Cerebellar cortex (tissue), 1 donor: ENCODE measurements around the gene BACE2.

Experiments used
- DNase-seq: peaks from one replicate; pipeline ENCODE4 v3.0.0-alpha.2; 2015; ENCODE audit warnings: low spot score

Gene BACE2

DNA sequence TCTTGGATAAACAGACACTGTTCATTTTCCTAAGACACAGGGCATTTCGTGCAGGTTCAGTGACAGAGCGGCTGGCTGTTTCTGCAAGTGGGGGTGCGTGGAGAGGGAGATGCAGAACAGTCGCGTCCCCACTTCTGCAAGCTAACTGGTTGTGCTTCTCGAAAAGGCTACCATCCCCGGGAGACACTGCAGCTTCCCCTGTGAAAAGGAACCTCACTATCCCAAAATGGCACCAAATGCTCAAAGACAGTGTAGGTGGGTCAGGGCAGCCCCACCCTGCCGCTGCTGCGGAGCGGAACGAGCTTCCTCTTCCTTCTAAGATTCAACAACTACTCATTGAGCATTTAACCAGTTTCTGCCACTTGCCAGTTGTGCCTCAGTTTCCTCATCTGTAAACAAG, 19.2 kb upstream of the BACE2 start:
- no peak for DNase-seq

DNA sequence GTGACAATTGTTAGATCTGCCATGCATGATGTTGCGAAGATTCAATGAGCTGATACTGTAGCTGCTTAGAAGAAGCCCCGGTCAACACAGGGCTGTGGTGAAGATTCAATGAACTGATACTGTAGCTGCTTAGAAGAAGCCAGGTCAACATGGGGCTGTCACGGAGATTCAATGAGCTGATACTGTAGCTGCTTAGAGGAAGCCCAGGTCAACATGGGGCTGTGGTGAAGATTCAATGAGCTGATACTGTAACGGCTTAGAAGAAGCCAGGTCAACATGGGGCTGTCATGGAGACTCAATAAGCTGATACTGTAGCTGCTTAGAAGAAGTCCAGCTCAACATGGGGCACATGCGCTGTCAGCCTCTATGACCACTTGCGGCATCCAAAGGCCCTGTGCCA, 18.8 kb upstream of the BACE2 start:
- no peak for DNase-seq

DNA sequence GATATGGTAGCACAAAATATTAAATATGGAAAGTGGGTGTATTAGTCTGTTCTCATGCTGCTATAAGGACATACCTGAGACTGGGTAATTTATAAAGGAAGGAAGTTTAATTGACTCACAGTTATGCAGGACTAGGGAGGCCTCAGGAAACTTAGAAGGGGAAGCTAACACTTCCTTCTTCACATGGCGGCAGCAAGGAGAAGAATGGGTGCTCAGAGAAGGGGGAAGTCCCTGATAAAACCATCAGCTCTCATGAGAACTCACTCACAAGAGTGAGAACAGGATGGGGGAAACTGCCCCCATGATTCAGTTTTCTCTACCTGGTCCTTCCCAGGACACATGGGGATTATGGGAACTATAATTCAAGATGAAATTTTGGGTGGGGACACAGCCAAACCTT, 15.8 kb upstream of the BACE2 start:
- DNase-seq, result no peak

DNA sequence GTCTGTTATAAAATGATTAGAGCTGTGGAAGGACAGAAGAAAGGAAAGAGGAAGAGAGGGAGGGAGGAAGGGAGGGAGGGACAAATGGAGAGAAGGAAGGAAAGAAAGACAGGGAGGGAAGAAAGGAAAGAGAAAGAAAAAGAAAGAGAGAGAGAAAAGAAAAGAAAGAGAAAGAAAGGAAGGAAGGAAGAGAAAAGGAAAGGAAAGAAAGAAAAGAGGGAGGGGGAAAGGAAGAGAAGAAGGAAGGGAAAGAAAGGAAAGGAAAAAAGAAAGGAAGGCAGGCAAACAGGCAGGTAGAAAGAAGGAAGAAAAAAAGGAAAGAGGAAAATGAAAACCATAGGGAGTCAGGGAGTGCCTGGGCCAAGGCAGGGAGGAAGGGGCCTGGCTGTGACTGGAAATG, 14.5 kb upstream of the BACE2 start:
- no peak for DNase-seq

DNA sequence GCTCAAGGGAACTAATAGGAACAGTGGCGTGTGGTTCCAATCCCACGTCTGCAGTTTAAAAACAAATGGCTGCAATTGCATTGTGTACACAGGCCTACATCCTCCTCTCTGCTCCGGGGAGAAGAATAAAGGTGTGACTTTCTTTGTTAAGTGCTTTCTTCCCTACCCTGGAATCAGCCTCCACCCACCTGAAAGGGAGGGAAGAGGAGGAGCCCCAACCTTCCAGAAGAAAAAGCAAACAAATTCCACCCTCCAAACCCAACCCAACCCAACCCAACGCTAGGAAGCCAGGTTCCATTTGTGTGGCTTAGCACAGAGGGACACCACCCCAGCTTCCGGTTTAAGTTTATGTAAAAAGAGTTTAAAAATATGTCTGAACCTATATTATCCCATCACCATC, 11.8 kb upstream of the BACE2 start:
- no peak for DNase-seq

DNA sequence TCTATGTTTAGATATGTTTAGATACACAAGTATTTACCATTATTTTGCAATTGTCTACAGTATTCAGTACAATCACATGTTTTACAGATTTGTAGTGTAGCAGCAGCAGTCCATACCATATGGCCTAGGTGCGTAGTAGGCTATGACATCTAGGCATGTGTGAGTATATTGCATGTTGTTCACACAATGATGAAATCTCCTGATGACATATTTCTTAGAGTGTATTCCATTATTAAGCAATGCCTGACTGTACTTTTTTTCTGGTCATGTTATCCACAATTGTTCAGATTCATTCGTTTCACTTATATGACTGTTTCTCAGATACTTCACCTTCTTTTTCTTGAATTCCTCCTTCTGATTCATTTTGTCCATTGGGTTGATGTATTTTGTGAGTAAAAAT, 9.9 kb upstream of the BACE2 start:
- DNase-seq, result no peak

DNA sequence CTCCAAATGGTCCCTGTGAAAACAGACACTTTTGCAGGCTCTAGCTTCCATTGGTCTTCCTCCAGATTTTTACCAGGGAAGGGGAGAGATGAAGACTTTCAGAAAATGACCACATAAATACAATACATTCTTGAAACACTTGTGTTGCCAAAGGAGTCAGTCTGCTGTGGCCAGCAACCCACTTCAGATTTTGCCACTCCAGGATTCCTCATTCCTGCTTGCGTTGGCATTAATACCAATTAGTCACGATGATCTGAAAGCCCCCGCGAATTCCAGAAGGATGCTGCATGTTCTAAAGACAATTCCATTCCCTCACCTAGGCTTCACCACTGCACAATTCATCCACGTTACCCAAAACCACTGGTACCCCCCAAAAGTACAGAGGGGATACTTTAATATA, 7.9 kb upstream of the BACE2 start:
- DNase-seq, result no peak

DNA sequence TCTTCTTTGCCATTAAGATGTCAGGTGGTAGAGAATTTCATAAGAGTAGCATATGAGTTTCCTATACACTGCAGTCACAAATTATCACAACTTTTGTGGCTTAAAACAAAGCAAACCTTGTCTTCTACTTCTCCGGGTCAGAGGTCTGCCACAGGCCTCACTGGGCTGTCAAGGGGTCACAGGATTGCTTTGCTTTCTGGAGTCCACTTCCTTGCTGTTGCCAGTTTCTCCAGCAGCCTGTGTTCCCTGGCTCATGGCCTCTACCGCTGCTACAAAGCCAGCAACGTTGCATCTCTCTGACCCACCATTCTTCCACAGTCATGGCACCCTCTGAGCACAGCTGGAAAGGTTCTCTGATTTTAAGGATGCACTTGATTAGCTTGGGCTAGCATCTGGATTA, 6.5 kb upstream of the BACE2 start:
- no peak for DNase-seq

DNA sequence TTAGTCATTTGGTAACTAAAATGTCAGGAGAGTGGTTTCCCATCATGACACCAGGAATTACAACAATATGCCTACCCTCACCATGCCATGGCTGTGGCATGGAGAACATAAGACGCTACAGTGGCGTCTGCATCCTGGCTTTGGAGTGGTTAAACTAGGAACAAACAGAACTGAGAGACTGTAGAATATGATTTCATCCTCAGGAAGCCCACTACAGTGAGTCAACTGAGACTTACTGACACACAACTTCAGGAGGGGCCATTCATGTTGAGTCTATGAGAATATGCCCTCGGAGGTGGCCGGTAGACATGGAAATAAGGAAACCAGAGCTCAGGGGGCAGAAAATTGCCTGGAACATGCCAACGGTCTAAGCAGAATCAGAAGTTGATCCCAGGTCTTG, 5.9 kb upstream of the BACE2 start:
- DNase-seq, result no peak

DNA sequence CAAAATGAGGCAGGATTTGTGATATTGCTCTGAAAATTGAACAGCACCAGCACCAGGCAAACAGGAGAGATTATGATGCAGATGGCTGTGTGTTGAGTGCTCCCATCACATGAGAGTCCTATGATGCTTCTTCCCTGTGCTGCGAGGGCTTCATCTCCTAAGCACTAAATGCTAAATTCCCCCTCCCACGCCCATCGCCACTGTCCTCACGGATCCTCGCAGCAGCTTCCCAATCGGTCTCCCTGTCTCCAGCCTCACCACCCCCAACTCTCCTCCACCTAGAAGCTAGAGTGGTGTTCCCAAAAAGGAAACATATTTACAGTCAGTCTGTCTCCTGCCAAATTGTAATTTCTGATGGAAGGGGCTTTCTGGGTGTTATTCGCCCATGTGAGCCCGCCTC, 4.9 kb upstream of the BACE2 start:
- DNase-seq, result no peak

DNA sequence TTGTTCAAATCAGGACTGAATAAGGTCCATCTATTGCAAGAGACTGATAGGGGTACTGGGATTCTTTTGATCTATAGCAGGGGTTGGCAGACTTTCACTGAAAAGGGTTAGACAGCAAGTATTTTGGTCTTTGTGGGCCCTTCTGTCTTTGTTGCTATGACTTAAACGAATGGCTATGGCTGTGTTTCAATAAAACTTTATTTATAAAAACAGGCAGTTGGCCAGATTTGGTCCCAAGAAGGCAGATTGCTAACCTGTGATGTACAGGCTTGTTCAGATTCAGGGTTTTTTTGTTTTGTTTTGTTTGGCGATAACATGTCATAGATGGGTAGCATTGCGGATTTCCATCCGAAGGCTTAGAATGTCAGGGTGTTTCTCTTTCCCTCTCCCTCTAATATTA, 3.9 kb upstream of the BACE2 start:
- DNase-seq, result no peak

DNA sequence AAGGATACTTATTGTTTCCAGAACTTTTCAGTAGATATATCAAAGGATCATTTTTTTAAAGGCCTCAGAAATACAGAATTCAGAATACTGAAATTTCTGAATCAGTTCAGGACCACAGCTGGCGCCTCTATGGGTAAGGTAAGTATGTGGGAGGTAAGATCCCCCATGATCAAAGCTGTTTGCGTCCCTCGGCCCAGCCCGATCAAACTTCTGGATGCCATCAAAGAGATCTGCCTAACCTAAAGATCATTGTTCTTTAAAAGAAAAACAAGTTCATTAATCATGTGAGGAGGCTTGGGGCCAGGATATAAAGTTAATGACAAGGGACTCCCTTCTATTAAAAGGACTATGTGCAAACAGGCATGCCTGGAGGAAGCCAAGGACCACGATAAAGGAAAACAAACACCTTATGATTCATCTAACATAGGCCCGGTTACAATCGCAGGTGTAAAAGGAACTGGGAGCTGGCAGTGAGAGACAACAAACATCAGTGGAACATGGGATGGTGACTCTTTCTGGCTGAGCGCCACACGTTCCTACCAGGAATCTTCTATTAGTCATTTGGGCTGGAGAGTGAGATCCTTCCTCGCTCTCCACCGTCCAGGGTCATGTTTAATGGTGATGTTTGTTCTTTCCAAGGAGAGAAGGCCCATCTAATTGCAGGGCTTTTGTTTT, 2.8 kb upstream of the BACE2 start:
- no peak for DNase-seq

DNA sequence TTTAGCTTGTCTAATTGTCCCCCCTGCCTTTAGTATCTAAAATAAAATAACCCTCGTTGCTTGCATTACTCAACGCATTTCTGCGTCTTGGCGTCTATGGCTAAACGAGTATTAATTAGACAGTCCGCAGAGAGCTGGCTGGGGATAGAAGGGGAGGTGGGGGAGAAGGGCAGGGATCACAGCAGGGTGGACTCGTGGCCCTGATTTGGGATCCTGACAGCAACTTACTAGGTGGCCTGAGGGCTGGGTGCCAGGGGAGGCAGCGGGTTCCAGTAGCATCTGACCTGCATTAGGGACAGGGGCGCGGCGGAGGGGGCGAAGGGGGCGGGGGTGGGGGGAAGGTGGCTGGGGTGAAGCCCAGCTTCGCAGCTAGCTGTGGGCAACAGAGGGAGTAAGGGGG, 1.1 kb upstream of the BACE2 start:
- no peak for DNase-seq

DNA sequence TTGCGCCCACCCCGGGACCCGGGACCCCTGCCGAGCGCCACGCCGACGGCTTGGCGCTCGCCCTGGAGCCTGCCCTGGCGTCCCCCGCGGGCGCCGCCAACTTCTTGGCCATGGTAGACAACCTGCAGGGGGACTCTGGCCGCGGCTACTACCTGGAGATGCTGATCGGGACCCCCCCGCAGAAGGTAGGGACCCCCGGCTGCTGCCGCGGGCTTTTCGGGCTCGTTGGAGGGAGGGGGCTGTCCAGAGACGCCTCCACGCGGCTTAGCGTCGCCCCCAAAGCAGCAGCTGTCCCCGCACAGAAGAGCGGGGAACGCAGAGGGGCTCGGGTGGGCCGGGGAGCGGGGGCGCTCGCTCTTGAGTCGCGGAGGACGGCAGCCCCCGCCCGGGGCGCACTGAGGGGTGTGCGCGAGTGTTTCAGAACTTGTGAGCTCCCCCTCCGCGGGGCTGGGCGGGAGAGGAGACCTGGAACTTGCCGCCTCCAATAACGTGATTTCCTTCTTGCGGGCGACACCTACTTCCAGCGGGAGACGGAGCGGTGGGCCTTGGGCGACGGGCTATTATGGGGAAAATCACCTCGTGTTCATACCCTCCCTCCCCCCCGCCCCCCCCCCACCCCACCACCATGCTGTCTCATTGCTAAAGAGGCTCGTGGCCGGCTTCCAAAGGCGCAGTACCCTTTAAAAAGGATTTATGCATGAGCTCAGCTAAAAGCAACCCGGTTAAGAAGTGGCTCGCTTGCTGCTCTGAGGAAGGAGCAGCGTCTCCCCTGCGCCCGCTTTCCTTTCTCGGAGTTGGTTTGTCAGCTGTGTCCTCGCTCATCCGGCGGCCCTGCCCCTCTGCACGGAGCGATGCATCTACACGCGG, 664 bp downstream of the BACE2 start:
- no peak for DNase-seq

DNA sequence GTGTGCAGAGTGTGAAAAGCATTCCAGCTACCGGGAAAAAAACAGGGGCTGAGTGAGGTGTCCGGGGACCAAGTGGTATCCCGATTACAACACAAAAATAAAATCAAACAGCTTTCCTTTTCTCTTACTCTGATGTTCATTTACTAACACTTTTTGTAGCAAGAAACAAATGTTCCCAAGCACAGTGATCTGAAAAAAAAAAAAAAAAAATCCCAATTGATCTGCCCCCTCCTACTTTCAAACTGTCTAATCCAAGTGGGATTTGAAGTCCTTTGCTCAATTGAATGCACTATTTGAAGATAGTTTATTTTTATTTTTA, 1.3 kb downstream of the BACE2 start:
- DNase-seq, result no peak

DNA sequence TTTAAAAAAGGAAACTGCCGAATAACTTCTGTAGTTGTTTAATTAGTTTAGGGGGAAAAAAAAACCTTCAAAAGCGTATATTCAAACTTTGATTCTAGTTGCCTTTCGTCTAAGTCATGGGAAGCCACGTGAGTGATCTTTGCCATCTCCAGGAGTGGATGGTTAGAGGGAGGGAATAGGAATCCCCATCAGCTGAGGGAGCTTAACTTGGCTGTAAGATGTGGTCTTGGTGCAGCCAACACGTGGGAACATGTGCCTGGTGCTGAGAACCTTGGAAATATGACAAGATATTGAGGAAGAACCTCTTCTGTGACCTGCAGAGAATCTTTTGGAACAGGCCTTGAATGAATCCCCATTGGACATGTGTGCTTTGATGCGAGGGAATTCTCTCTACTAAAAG, 1.7 kb downstream of the BACE2 start:
- no peak for DNase-seq

DNA sequence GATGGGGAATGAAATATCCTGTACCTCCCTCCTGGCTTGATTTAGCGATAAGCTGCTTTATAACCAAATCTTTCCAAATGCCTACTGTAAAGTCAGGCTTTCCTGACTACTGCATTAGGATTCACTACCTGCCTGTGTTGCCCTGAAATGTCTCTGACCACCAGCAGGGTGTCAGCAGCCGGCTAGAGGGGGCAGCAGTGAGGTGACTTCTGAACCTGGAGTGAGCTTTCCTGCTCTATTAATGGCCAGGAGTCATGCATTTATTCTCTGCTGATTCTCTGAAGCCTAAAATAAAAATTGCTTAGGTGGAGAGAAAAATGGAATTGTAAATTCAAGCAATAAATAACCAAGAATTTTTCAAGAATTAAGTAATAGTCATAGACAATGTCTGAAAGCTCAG, 2.5 kb downstream of the BACE2 start:
- no peak for DNase-seq

DNA sequence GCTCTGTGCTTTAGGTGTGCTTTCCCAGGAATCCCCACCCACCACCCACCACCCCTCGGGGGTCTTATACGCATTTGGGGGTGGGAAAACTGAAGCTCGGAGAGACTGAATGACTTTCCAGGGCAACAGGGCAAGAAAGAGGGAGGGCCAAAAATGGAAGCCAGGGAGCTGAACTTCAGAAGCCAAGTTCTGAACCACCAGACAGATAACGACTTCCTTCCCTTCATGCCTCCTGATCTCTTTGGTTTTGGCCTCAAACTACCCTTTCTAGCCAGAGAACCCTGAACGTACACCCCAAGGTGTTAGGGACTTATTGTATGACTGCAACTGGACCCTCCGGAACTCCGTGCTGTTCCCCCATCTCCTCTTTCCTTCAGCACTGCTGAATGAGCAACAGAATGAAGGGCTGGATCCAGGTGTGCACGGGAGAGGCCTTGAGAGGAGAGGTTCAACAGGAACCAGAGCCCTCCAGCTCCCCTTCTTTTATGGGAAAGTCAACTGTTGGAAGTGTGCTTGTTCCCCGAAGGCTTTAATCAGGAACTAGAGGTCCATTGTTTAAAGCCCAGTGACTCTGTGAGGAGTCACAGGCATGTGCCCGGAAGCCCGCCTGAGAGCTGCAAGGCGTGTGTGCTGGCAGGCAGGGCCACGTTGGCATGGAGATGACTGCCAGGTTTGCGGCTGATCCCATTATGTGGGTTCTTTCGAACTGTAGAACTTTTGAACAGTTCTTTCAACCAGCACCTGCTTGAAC, 3.1 kb downstream of the BACE2 start:
- DNase-seq, result no peak

DNA sequence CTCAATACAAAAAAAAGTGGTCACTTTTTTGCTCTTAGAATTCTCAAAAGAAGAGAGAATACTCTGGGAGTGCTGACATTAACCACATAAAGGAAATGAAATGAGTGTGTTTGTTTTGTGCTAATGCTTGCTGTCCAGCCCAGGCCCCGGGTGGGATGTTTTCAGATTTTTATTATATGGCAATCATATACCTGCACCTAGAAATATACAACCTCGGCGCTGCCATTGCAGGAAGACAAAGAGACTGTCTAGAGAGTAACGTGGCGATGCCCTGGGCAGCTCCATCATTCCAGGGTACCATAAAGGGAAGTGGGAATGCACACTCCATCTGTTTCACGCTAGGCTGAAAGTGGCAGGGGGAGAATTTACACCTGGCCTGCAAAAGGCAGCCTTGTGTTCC, 7.1 kb downstream of the BACE2 start:
- no peak for DNase-seq

DNA sequence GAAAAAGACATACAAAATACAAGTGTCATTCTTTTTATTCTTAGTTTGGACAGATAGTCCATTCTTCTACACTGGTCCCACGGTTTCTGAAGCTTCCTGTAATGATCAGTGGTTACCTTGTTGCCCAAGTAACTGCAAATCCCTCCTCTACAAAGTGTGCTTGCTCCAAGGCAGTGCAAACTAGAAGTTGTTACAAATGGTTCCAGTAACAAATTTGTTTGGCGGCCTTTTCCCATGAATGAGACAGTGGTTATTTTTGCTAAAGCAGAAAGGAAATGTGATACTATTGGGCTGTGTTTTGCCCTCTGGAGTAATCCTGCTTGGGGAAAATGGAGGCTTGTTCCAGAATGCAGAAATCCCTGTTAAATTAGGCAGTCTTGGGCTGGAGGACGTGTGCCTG, 8.9 kb downstream of the BACE2 start:
- no peak for DNase-seq

DNA sequence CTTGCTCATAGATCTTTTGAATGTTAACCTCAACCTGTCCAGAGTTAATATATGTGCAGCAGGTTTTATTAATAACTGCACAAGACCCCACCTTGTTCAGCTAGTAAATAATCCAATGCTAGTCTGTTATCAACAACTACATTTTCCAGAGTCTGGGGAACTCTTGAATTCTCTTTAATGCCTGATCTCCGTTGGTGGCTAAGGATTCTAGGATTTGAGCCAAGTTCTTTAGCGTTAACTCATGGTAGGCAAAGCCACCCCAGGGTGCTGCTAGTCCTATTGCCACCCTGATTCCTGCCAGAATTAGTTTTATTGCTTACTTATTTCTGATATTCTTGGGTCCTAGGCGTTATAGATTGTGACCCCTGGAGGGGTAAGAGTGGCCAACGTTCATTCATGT, 12.8 kb downstream of the BACE2 start:
- no peak for DNase-seq

DNA sequence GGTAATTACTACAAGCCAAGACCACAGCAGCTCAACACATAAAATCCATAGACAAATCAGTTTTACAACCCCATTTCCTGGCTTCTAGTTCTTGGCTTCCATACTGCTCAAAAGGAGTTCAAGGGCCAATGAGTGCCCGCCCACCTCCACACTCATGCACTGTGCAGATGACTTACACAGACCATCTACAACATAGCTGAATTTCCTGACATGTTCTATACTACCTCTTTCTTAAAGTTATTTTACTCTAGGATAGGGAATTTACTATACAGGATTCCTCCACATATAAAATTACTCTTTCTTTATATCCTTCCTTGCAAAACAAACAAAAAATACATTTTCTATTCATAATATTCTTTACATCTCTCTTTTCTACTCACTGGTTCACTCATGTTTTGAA, 14.6 kb downstream of the BACE2 start:
- no peak for DNase-seq

DNA sequence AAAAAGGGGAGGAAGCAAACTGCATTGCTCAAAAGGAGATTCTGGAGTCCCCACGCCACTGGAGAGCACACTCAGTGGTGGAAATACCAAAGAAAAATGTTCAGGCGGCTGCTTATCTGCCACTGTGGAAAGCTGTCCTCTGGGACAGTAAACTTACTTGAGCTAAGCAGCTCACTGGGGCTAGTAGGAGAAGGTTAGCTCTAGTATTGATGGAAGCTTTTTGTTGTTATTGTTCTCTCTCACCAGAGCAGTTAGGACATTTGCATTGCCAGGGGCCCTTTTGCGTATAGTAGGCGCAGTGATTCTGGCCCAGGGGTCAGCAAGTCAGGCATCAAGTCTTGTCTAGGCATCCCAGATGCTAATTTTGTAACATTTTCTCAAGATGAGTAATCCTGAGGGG, 15.6 kb downstream of the BACE2 start:
- no peak for DNase-seq
